MM.1S (cell line): ENCODE results near the gene SPHKAP.
A peak's percentile ranks its signal among the peaks of the same experiment; 100 is the strongest.

Source experiments
- EZH2 ChIP-seq: fragments of 300-600 bp; sonication (generic); optimal IDR thresholded peaks from 2 replicates; pipeline ENCODE3; 2017; ENCODE audit warnings: low read depth, mild to moderate bottlenecking, antibody characterized with exemption, low read length, mixed read lengths
- EZH2phosphoT487 ChIP-seq: fragments of 300-600 bp; sonication (generic); IDR thresholded peaks from 2 replicates; pipeline ENCODE4 v1.6.1; 2018; ENCODE audit warnings: antibody characterized with exemption, low read length
- TF ChIP-seq, protein P1 (sequence below): fragments of 300-600 bp; sonication (generic); IDR thresholded peaks from 2 replicates; pipeline ENCODE4 v1.5.1; 2016; ENCODE audit warnings: antibody characterized with exemption, low read length, mixed read lengths

DNA sequence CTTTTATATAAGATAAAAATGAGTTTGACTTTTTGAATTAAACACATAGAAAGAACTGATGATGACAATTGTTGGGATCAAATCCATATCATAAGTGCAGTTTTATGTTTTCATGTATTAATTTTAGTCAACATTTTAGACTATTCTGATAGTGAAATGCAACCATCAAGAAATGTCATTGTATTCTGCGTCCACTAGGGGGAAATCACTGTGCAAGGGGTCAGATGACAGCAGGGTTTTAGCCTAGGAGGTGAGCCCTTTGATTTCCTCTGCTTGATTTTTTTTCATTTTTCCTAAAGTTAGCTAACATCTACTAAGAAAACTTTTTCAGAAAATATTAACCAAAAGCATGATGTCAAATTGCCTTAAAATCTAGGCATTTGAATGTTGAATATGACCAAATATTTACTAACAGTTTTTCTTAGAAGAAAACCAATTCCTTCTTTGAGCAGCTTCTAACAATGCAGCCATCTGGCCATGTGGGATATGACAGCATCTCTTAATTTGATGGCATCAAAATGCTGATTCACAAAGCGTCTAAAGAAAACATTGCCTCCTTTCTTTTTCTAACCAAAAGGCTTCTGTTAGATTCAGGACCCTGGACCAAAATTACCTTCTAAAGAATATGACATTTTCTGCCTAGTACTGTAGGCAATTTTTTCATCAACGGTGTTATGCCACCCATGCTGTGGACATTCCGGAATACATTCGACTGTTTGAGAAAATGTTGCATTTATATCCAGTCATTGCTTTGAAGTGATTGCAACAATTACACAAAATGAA is 141.5 kb downstream of the SPHKAP start:
- TF ChIP-seq EZH2phosphoT487 (no peak), EZH2 (no peak)
- TF ChIP-seq, protein P1, sequence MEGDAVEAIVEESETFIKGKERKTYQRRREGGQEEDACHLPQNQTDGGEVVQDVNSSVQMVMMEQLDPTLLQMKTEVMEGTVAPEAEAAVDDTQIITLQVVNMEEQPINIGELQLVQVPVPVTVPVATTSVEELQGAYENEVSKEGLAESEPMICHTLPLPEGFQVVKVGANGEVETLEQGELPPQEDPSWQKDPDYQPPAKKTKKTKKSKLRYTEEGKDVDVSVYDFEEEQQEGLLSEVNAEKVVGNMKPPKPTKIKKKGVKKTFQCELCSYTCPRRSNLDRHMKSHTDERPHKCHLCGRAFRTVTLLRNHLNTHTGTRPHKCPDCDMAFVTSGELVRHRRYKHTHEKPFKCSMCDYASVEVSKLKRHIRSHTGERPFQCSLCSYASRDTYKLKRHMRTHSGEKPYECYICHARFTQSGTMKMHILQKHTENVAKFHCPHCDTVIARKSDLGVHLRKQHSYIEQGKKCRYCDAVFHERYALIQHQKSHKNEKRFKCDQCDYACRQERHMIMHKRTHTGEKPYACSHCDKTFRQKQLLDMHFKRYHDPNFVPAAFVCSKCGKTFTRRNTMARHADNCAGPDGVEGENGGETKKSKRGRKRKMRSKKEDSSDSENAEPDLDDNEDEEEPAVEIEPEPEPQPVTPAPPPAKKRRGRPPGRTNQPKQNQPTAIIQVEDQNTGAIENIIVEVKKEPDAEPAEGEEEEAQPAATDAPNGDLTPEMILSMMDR: peak; percentile 69
